Vagina (tissue), 2 donors: ENCODE data around the gene EXO1.

Experiments
- CTCF ChIP-seq, 3 experiments: fragments of 450-650 bp in 2 of 3; fragments of 200-600 bp in 1 of 3; sonication (generic) in 1 of 3; IDR thresholded peaks; one replicate each; pipeline ENCODE4 v1.5.1; 2017 to 2019; ENCODE audit warnings: antibody characterized with exemption in 3 of 3, mild to moderate bottlenecking in 2 of 3, moderate library complexity in 2 of 3
- POLR2A ChIP-seq, 2 donors: fragments of 450-650 bp; IDR thresholded peaks; one replicate each; pipeline ENCODE4 v1.6.1; 2017; ENCODE audit warnings: antibody characterized with exemption in 2 of 2, mild to moderate bottlenecking in 2 of 2, moderate library complexity in 2 of 2
- POLR2AphosphoS5 ChIP-seq, 2 donors: sonication (generic); formaldehyde crosslinking; IDR thresholded peaks; one replicate each; pipeline ENCODE4 v1.9.0; 2017; ENCODE audit warnings: antibody characterized with exemption in 2 of 2, mild to moderate bottlenecking in 2 of 2, low read depth in 1 of 2; ENCODE audit not compliant: insufficient read depth in 1 of 2

- TF ChIP-seq CTCF (IDR thresholded peaks at IDR 0.05): no peak
- no peak for TF ChIP-seq POLR2A (IDR thresholded peaks at IDR 0.05)
- no peak for TF ChIP-seq POLR2AphosphoS5 (IDR thresholded peaks at IDR 0.05; ENCODE audit: insufficient read depth in 1 of 2, low read depth in 1 of 2)
Measured at GRCh38 chr1:241857131-241857530, 9.1 kb downstream of the EXO1 start.
